GM23338 (cell line): ENCODE results near the gene BIRC5. TPM values are rescaled to one million over a fixed set of nuclear protein-coding genes. Genes with fewer than 3 reads are reported as not detected.
A peak's percentile ranks its signal among the peaks of the same experiment; 100 is the strongest.

Experiments
- ATAC-seq: fragments of 200-7000 bp; cut with Tn5 transposase; 3 replicates; pipeline ENCODE4 v1.9.1; 2020
- DNase-seq: peaks from one replicate; pipeline ENCODE4 v3.0.0-alpha.2; 2015; ENCODE audit warnings: low spot score
- H2AFZ ChIP-seq: fragments of 200-600 bp; sonication (generic); 2 replicates; pipeline ENCODE4 v1.8.0; 2016; ENCODE audit warnings: antibody characterized with exemption, mild to moderate bottlenecking, moderate library complexity
- H3F3A ChIP-seq: fragments of 200-600 bp; sonication (generic); replicated peaks from 2 replicates; pipeline ENCODE4 v1.8.0; 2017; ENCODE audit warnings: antibody characterized with exemption, mixed run types, low read depth
- H3K27ac ChIP-seq: fragments of 200-600 bp; sonication (generic); 2 replicates; pipeline ENCODE4 v1.6.1; 2016; ENCODE audit warnings: low read depth
- H3K27me3 ChIP-seq: fragments of 200-600 bp; sonication (generic); 2 replicates; pipeline ENCODE4 v1.8.0; 2016; ENCODE audit warnings: mild to moderate bottlenecking, mixed run types, moderate library complexity; ENCODE audit not compliant: insufficient read depth
- H3K36me3 ChIP-seq: fragments of 200-600 bp; sonication (generic); 2 replicates; pipeline ENCODE4 v1.8.0; 2016; ENCODE audit warnings: mild to moderate bottlenecking; ENCODE audit not compliant: insufficient read depth
- H3K4me1 ChIP-seq: fragments of 200-600 bp; sonication (generic); 2 replicates; pipeline ENCODE4 v1.8.0; 2016; ENCODE audit warnings: mild to moderate bottlenecking, moderate library complexity; ENCODE audit not compliant: insufficient read depth
- H3K4me2 ChIP-seq: fragments of 200-600 bp; sonication (generic); 2 replicates; pipeline ENCODE4 v1.7.1; 2017; ENCODE audit warnings: mixed run types
- H3K4me3 ChIP-seq: fragments of 200-600 bp; sonication (generic); 2 replicates; pipeline ENCODE4 v1.6.1; 2016; ENCODE audit warnings: mixed run types
- H3K79me2 ChIP-seq: fragments of 200-600 bp; sonication (generic); replicated peaks from 2 replicates; pipeline ENCODE4 v1.8.0; 2017; ENCODE audit warnings: mild to moderate bottlenecking; ENCODE audit not compliant: insufficient read depth
- H3K9me2 ChIP-seq: fragments of 200-600 bp; sonication (generic); 2 replicates; pipeline ENCODE4 v1.8.0; 2017; ENCODE audit not compliant: insufficient read depth
- H4K20me1 ChIP-seq: fragments of 200-600 bp; sonication (generic); replicated peaks from 2 replicates; pipeline ENCODE4 v1.8.0; 2017; ENCODE audit warnings: mild to moderate bottlenecking; ENCODE audit not compliant: insufficient read depth
- H3K27ac Mint-ChIP-seq: 2 replicates; pipeline ENCODE4 v1.8.0; 2020; ENCODE audit warnings: inconsistent platforms, mild to moderate bottlenecking, moderate library complexity, mixed read lengths
- H3K27me3 Mint-ChIP-seq: 3 replicates; pipeline ENCODE4 v1.8.0; 2022; ENCODE audit warnings: low read depth, mild to moderate bottlenecking, moderate library complexity, mixed read lengths, inconsistent platforms; ENCODE audit not compliant: insufficient read depth, poor library complexity
- H3K36me3 Mint-ChIP-seq: 3 replicates; pipeline ENCODE4 v1.8.0; 2021; ENCODE audit warnings: low read depth, mild to moderate bottlenecking, inconsistent platforms, moderate library complexity, mixed read lengths
- H3K4me1 Mint-ChIP-seq: 3 replicates; pipeline ENCODE4 v1.8.0; 2020; ENCODE audit warnings: mild to moderate bottlenecking, inconsistent platforms, mixed read lengths
- H3K4me3 Mint-ChIP-seq: 3 replicates; pipeline ENCODE4 v1.8.0; 2021; ENCODE audit warnings: moderate library complexity, mild to moderate bottlenecking, inconsistent platforms, mixed read lengths
- H3K9me3 Mint-ChIP-seq: 3 replicates; pipeline ENCODE4 v1.8.0; 2020; ENCODE audit warnings: moderate library complexity, mild to moderate bottlenecking, inconsistent platforms, mixed read lengths
- CREB1 ChIP-seq: fragments of 250-450 bp; sonication (Bioruptor Pico); IDR thresholded peaks from 2 replicates; pipeline ENCODE4 v1.5.0; 2020; ENCODE audit warnings: low read depth, mild to moderate bottlenecking, moderate library complexity
- CTCF ChIP-seq, 2 experiments: fragments of 200-600 bp in 1 of 2; sonication (generic) in 1 of 2; conservative IDR thresholded peaks; 2 replicates each; pipeline versions ENCODE4 v1.5.1 to v1.6.1; 2016 to 2017; ENCODE audit warnings: antibody characterized with exemption in 2 of 2, low read depth in 2 of 2, mild to moderate bottlenecking in 2 of 2, moderate library complexity in 1 of 2
- ETS1 ChIP-seq: IDR thresholded peaks from 2 replicates; pipeline ENCODE4 v1.6.1; 2016; ENCODE audit warnings: antibody characterized with exemption
- EZH2 ChIP-seq: fragments of 200-600 bp; sonication (generic); IDR thresholded peaks from one replicate; pipeline ENCODE4 v1.8.0; 2017; ENCODE audit warnings: antibody characterized with exemption, mild to moderate bottlenecking, low read depth; ENCODE audit not compliant: unreplicated experiment
- EZH2phosphoT487 ChIP-seq: fragments of 200-600 bp; sonication (generic); IDR thresholded peaks from one replicate; pipeline ENCODE4 v1.8.1; 2018; ENCODE audit warnings: antibody characterized with exemption; ENCODE audit not compliant: unreplicated experiment
- JUNB ChIP-seq: IDR thresholded peaks from one replicate; pipeline ENCODE4 v1.6.1; 2016; ENCODE audit warnings: antibody characterized with exemption; ENCODE audit not compliant: unreplicated experiment
- NANOG ChIP-seq: IDR thresholded peaks from 2 replicates; pipeline ENCODE4 v1.6.1; 2016; ENCODE audit warnings: antibody characterized with exemption, borderline replicate concordance
- POLR2AphosphoS5 ChIP-seq: IDR thresholded peaks from 2 replicates; pipeline ENCODE4 v1.6.1; 2016; ENCODE audit warnings: antibody characterized with exemption, low read depth
- REST ChIP-seq: IDR thresholded peaks from one replicate; pipeline ENCODE4 v1.6.1; 2018; ENCODE audit warnings: antibody characterized with exemption; ENCODE audit not compliant: unreplicated experiment
- STAT1 ChIP-seq: IDR thresholded peaks from one replicate; pipeline ENCODE4 v1.6.1; 2016; ENCODE audit warnings: antibody characterized with exemption; ENCODE audit not compliant: unreplicated experiment
- ZNF114 ChIP-seq: fragments of 250-450 bp; sonication (Bioruptor Pico); IDR thresholded peaks from 2 replicates; pipeline ENCODE4 v1.5.0; 2020; ENCODE audit warnings: mild to moderate bottlenecking, moderate library complexity
- ZNF331 ChIP-seq: fragments of 250-450 bp; sonication (Bioruptor Pico); IDR thresholded peaks from 2 replicates; pipeline ENCODE4 v1.5.0; 2020; ENCODE audit warnings: low read depth, mild to moderate bottlenecking, moderate library complexity
- ZNF462 ChIP-seq: fragments of 250-450 bp; sonication (Bioruptor Pico); IDR thresholded peaks from 2 replicates; pipeline ENCODE4 v1.5.0; 2020; ENCODE audit warnings: mild to moderate bottlenecking, moderate library complexity
- polyA plus RNA-seq: library from polyadenylated mRNA; unstranded; fragments of >200 nt; fragmentation: Nextera tagmentation; extraction: Ambion mirVana; gene quantifications from 2 replicates; pipeline ENCODE4 v1.2.1, GENCODE V29; 2016
- total RNA-seq: library from RNA; depleted of rRNA; stranded (reverse); fragments of >200 nt; shearing (Covaris generic); gene quantifications from 2 replicates; pipeline ENCODE4 v1.2.3, GENCODE V29; 2014

BIRC5 gene
- total and polyA plus RNA-seq, 2 experiments from 2014 or later, result 89.7 to 111 TPM

GRCh38 chr17:78172249-78173051, 41.6 kb upstream of the BIRC5 start:
- Histone ChIP-seq H3K79me2 (no peaks in the 10 kb centered on the region), H3K27ac (peak overlapping the region; percentile 66; the same call in 1 of the 2 replicates), H3F3A (peaks cover 16% of the 10 kb centered on the region; the same call in 1 of the 2 replicates), H3K4me3 (no peak overlapping the region), H2AFZ (no peak overlapping the region), H3K36me3 (no peaks in the 10 kb centered on the region), H3K27me3 (no peaks in the 10 kb centered on the region), H3K4me1 (peaks cover 21% of the 10 kb centered on the region), H3K9me2 (no peaks in the 10 kb centered on the region), H3K4me2 (peak overlapping the region; percentile 3; the same call in 1 of the 2 replicates), H4K20me1 (peaks cover 13% of the 10 kb centered on the region)
- peak overlapping the region; percentile 78; the same call in 1 of the 2 replicates for H3K27ac Mint-ChIP-seq
- DNase-seq (no peak), ATAC-seq (peak; percentile 2)
- peaks cover 48% of the 10 kb centered on the region for H3K36me3 Mint-ChIP-seq
- H3K4me3 Mint-ChIP-seq, result peak overlapping the region; percentile 7; the same call in 1 of the 3 replicates
- no peaks in the 10 kb centered on the region; the same call in 1 of the 3 replicates for H3K9me3 Mint-ChIP-seq
- TF ChIP-seq CREB1 (CRISPR knock-in tag) (no peak), NANOG (no peak), ZNF331 (CRISPR knock-in tag) (no peak), JUNB (no peak), ZNF462 (CRISPR knock-in tag) (no peak), STAT1 (no peak), POLR2AphosphoS5 (no peak; the same call in none of the 2 replicates), ZNF114 (CRISPR knock-in tag) (no peak), EZH2 (no peak), REST (no peak), ETS1 (no peak), EZH2phosphoT487 (no peak), CTCF (conservative IDR thresholded peaks at IDR 0.05; ENCODE audit: low read depth in 2 of 2) (no peak)
- peaks cover 31% of the 10 kb centered on the region for H3K27me3 Mint-ChIP-seq
- H3K4me1 Mint-ChIP-seq, result peaks cover 53% of the 10 kb centered on the region
